Measurements from ENCODE around the gene SERPINE2.

DNA sequence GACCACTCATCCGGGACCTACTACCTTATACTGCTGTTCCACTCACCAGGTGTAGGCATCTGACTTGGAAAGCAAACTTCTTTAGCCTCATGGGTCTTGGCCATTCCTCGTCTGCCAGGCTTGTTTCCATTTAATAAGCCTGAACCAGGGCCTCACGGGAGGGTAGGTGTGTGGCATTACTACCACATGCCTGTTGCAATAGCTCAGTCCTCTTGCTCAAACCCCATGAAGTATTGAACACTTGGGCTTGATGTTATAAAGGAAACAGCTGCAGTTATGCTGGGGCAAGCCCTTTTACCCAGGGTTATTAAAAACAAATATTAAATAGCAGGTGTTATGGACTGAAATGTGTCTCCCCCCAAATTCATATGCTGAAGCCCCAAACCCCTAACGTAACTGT, 60.6 kb downstream of the SERPINE2 start:
- TF ChIP-seq, protein P1, sequence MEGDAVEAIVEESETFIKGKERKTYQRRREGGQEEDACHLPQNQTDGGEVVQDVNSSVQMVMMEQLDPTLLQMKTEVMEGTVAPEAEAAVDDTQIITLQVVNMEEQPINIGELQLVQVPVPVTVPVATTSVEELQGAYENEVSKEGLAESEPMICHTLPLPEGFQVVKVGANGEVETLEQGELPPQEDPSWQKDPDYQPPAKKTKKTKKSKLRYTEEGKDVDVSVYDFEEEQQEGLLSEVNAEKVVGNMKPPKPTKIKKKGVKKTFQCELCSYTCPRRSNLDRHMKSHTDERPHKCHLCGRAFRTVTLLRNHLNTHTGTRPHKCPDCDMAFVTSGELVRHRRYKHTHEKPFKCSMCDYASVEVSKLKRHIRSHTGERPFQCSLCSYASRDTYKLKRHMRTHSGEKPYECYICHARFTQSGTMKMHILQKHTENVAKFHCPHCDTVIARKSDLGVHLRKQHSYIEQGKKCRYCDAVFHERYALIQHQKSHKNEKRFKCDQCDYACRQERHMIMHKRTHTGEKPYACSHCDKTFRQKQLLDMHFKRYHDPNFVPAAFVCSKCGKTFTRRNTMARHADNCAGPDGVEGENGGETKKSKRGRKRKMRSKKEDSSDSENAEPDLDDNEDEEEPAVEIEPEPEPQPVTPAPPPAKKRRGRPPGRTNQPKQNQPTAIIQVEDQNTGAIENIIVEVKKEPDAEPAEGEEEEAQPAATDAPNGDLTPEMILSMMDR (IDR thresholded peaks at IDR 0.05), result no peak
- TF ChIP-seq POLR2AphosphoS5 (IDR thresholded peaks at IDR 0.05), result no peak

Measured in stomach (tissue), 4 donors.